Trophoblast cell (in vitro differentiated cells and primary cell): ENCODE data around the gene ZBTB20.

Experiments
- DNase-seq, 2 donors: peaks; one replicate each; pipeline ENCODE4 v3.0.0-alpha.2; 2016
- H2AFZ ChIP-seq: 2 replicates; pipeline ENCODE4 v1.6.1; 2013; ENCODE audit warnings: low read length, moderate library complexity, mild to moderate bottlenecking; ENCODE audit not compliant: insufficient read depth, poor library complexity
- H2AK5ac ChIP-seq: 2 replicates; pipeline ENCODE4 v1.6.1; 2013; ENCODE audit warnings: mild to moderate bottlenecking, low read length
- H2BK120ac ChIP-seq: 2 replicates; pipeline ENCODE4 v1.6.1; 2013; ENCODE audit warnings: low read length, mild to moderate bottlenecking, moderate library complexity; ENCODE audit not compliant: insufficient read depth, poor library complexity
- H2BK12ac ChIP-seq: 2 replicates; pipeline ENCODE4 v1.6.1; 2013; ENCODE audit warnings: mild to moderate bottlenecking, low read length, moderate library complexity
- H2BK5ac ChIP-seq: 2 replicates; pipeline ENCODE4 v1.6.1; 2013; ENCODE audit warnings: low read length, low read depth, moderate library complexity, mild to moderate bottlenecking; ENCODE audit not compliant: poor library complexity
- H3K14ac ChIP-seq: 2 replicates; pipeline ENCODE4 v1.6.1; 2013; ENCODE audit warnings: mild to moderate bottlenecking, low read length
- H3K18ac ChIP-seq: 2 replicates; pipeline ENCODE4 v1.6.1; 2013; ENCODE audit warnings: mild to moderate bottlenecking, low read length
- H3K23ac ChIP-seq: 2 replicates; pipeline ENCODE4 v1.6.1; 2013; ENCODE audit warnings: low read length
- H3K27ac ChIP-seq: 2 replicates; pipeline ENCODE4 v1.5.1; 2013; ENCODE audit warnings: low read depth, mild to moderate bottlenecking, inconsistent platforms, low read length, moderate library complexity
- H3K27me3 ChIP-seq: 2 replicates; pipeline ENCODE4 v1.6.1; 2013; ENCODE audit warnings: inconsistent platforms, mild to moderate bottlenecking, low read length, moderate library complexity; ENCODE audit not compliant: insufficient read depth
- H3K36me3 ChIP-seq, 2 experiments: 1 replicate in 1 of 2; 2 replicates in 1 of 2; pipeline ENCODE4 v1.6.1; 2013; ENCODE audit warnings: low read length in 2 of 2, mild to moderate bottlenecking in 2 of 2, moderate library complexity in 1 of 2; ENCODE audit not compliant: insufficient read depth in 2 of 2, control insufficient read depth in 1 of 2
- H3K4ac ChIP-seq: 2 replicates; pipeline ENCODE4 v1.6.1; 2013; ENCODE audit warnings: low read depth, mild to moderate bottlenecking, low read length, moderate library complexity
- H3K4me1 ChIP-seq, 2 experiments: 1 replicate in 1 of 2; 2 replicates in 1 of 2; pipeline ENCODE4 v1.6.1; 2013; ENCODE audit warnings: low read length in 2 of 2, mild to moderate bottlenecking in 2 of 2, moderate library complexity in 1 of 2; ENCODE audit not compliant: insufficient read depth in 2 of 2, control insufficient read depth in 1 of 2
- H3K4me2 ChIP-seq: 2 replicates; pipeline ENCODE4 v1.6.1; 2013; ENCODE audit warnings: inconsistent platforms, mild to moderate bottlenecking, low read length, moderate library complexity
- H3K4me3 ChIP-seq: 2 replicates; pipeline ENCODE4 v1.5.1; 2013; ENCODE audit warnings: mild to moderate bottlenecking, low read depth, low read length, inconsistent platforms
- H3K79me1 ChIP-seq: one replicate; pipeline ENCODE4 v1.6.1; 2013; ENCODE audit warnings: low read length
- H3K79me2 ChIP-seq: 2 replicates; pipeline ENCODE4 v1.6.1; 2013; ENCODE audit warnings: low read length, mild to moderate bottlenecking; ENCODE audit not compliant: control insufficient read depth, insufficient read depth, poor library complexity
- H3K9ac ChIP-seq: 2 replicates; pipeline ENCODE4 v1.6.1; 2013; ENCODE audit warnings: mild to moderate bottlenecking, low read length
- H3K9me3 ChIP-seq: 2 replicates; pipeline ENCODE4 v1.6.1; 2013; ENCODE audit warnings: low read depth, mild to moderate bottlenecking, control low read depth, inconsistent platforms, low read length; ENCODE audit not compliant: insufficient read depth
- H4K12ac ChIP-seq: 2 replicates; pipeline ENCODE4 v1.6.1; 2013; ENCODE audit warnings: low read depth, mild to moderate bottlenecking, low read length, moderate library complexity
- H4K8ac ChIP-seq: 2 replicates; pipeline ENCODE4 v1.6.1; 2013; ENCODE audit warnings: low read depth, mild to moderate bottlenecking, low read length, moderate library complexity
- H4K91ac ChIP-seq: one replicate; pipeline ENCODE4 v1.6.1; 2013; ENCODE audit warnings: low read depth, mild to moderate bottlenecking, low read length, moderate library complexity
- WGBS: extraction: QIAGEN DNeasy Blood & Tissue Kit; methylation state at CpG from one replicate; pipeline ENCODE4 v1.1.7; 2013; ENCODE audit warnings: missing lambda C conversion rate; ENCODE audit not compliant: insufficient read length, insufficient coverage; ENCODE audit errors: extremely low coverage; 5-methylcytosine and 5-hydroxymethylcytosine counted together

ZBTB20 gene

GRCh38 chr3:115062412-115062956 is 84.6 kb downstream of the ZBTB20 start:
- Histone ChIP-seq H4K12ac (no peak overlapping the region), H2BK5ac (no peak overlapping the region), H3K9ac (no peak overlapping the region), H2AFZ (no peak overlapping the region), H3K27ac (no peak overlapping the region), H3K9me3 (no peaks in the 10 kb centered on the region), H3K18ac (no peak overlapping the region), H3K4ac (no peak overlapping the region), H3K27me3 (no peaks in the 10 kb centered on the region), H2BK120ac (no peak overlapping the region), H3K4me2 (no peak overlapping the region), H3K4me3 (no peak overlapping the region), H3K23ac (no peak overlapping the region), H3K36me3 (no peaks in the 10 kb centered on the region), H3K79me2 (no peaks in the 10 kb centered on the region), H4K8ac (no peak overlapping the region), H4K91ac (no peak overlapping the region), H3K79me1 (no peaks in the 10 kb centered on the region), H3K4me1 (no peaks in the 10 kb centered on the region), H2BK12ac (no peak overlapping the region), H3K14ac (no peak overlapping the region), H2AK5ac (no peak overlapping the region)
- no peak for DNase-seq

GRCh38 chr3:115062009-115062408 is 85.1 kb downstream of the ZBTB20 start:
- H3K14ac ChIP-seq, result no peak overlapping the region
- H3K4me1 ChIP-seq, result no peaks in the 10 kb centered on the region
- no peaks in the 10 kb centered on the region for H3K79me1 ChIP-seq
- H3K23ac ChIP-seq, result no peak overlapping the region
- no peak overlapping the region for H3K4me3 ChIP-seq
- H3K27me3 ChIP-seq, result no peaks in the 10 kb centered on the region
- H3K4ac ChIP-seq, result no peak overlapping the region
- H2AK5ac ChIP-seq, result no peak overlapping the region
- H3K4me2 ChIP-seq, result no peak overlapping the region
- H4K12ac ChIP-seq, result no peak overlapping the region
- H3K18ac ChIP-seq, result no peak overlapping the region
- H4K8ac ChIP-seq, result no peak overlapping the region
- no peak overlapping the region for H2AFZ ChIP-seq
- DNase-seq, result no peak
- H4K91ac ChIP-seq, result no peak overlapping the region
- no peak overlapping the region for H2BK12ac ChIP-seq
- H3K27ac ChIP-seq, result no peak overlapping the region
- H3K9me3 ChIP-seq, result no peaks in the 10 kb centered on the region
- no peak overlapping the region for H3K9ac ChIP-seq
- H3K36me3 ChIP-seq, result no peaks in the 10 kb centered on the region
- H2BK5ac ChIP-seq, result no peak overlapping the region
- no CpG with 5 or more reads among the region's 2 CpGs for WGBS
- H3K79me2 ChIP-seq, result no peaks in the 10 kb centered on the region
- no peak overlapping the region for H2BK120ac ChIP-seq

GRCh38 chr3:115052906-115053305 is 94.2 kb downstream of the ZBTB20 start:
- no peak for DNase-seq
- Histone ChIP-seq H3K14ac (no peak overlapping the region), H2BK5ac (no peak overlapping the region), H4K12ac (no peak overlapping the region), H3K36me3 (no peaks in the 10 kb centered on the region), H3K4ac (no peak overlapping the region), H2BK120ac (no peak overlapping the region), H3K23ac (no peak overlapping the region), H3K27me3 (no peaks in the 10 kb centered on the region), H3K4me1 (no peaks in the 10 kb centered on the region), H3K79me2 (no peaks in the 10 kb centered on the region), H4K91ac (no peak overlapping the region), H3K9ac (no peak overlapping the region), H3K4me3 (no peak overlapping the region), H3K79me1 (no peaks in the 10 kb centered on the region), H2AFZ (no peak overlapping the region), H3K27ac (no peak overlapping the region), H3K4me2 (no peak overlapping the region), H3K9me3 (no peaks in the 10 kb centered on the region), H2BK12ac (no peak overlapping the region), H2AK5ac (no peak overlapping the region), H4K8ac (no peak overlapping the region), H3K18ac (no peak overlapping the region)
- WGBS, result no CpG with 5 or more reads among the region's 3 CpGs

- no peak overlapping the region for H3K9ac ChIP-seq
- WGBS, result no CpG with 5 or more reads among the region's 3 CpGs
Observed at GRCh38 chr3:115042351-115042750, 104.7 kb downstream of the ZBTB20 start.

More at GRCh38 chr3:115042351-115042750, 104.7 kb downstream of the ZBTB20 start:
- H3K27ac ChIP-seq, result no peak overlapping the region
- no peak overlapping the region for H4K8ac ChIP-seq
- no peak overlapping the region for H2BK5ac ChIP-seq
- no peak overlapping the region for H3K14ac ChIP-seq
- no peak overlapping the region for H3K23ac ChIP-seq
- H3K4me3 ChIP-seq, result no peak overlapping the region
- H3K79me2 ChIP-seq, result no peaks in the 10 kb centered on the region
- H2BK120ac ChIP-seq, result no peak overlapping the region
- H3K36me3 ChIP-seq, result no peaks in the 10 kb centered on the region
- DNase-seq, result no peak
- no peak overlapping the region for H2AFZ ChIP-seq
- no peaks in the 10 kb centered on the region for H3K4me1 ChIP-seq
- no peaks in the 10 kb centered on the region for H3K9me3 ChIP-seq
- H3K79me1 ChIP-seq, result no peaks in the 10 kb centered on the region
- no peak overlapping the region for H3K4ac ChIP-seq
- H3K4me2 ChIP-seq, result no peak overlapping the region
- H4K12ac ChIP-seq, result no peak overlapping the region
- no peaks in the 10 kb centered on the region for H3K27me3 ChIP-seq
- no peak overlapping the region for H2AK5ac ChIP-seq
- no peak overlapping the region for H3K18ac ChIP-seq
- H2BK12ac ChIP-seq, result no peak overlapping the region
- no peak overlapping the region for H4K91ac ChIP-seq
